Right lobe of liver (tissue), 6 donors: ENCODE measurements around the gene NRXN3. TPM values are rescaled to one million over a fixed set of nuclear protein-coding genes. Genes with fewer than 3 reads are reported as not detected.

Experiments used
- ATAC-seq, 4 donors: fragments of 200-7000 bp; cut with Tn5 transposase; one replicate each; pipeline ENCODE4 v1.9.1; 2020; ENCODE audit warnings: mild to moderate bottlenecking in 4 of 4, moderate library complexity in 4 of 4
- DNase-seq, 3 donors: peaks; one replicate each; pipeline ENCODE4 v3.0.0-alpha.2; 2020
- H3K27ac ChIP-seq, 3 donors: fragments of 200-600 bp; one replicate each; pipeline ENCODE4 v1.8.0; 2022
- H3K27me3 ChIP-seq, 2 donors: fragments of 200-600 bp; one replicate each; pipeline ENCODE4 v1.8.0; 2022
- H3K36me3 ChIP-seq, 4 donors: fragments of 200-600 bp; sonication (generic) in 1 of 4; one replicate each; pipeline versions ENCODE4 v1.5.1 to v1.8.0; 2017 to 2022; ENCODE audit warnings: control low read depth in 1 of 4
- H3K4me1 ChIP-seq, 4 donors: fragments of 200-600 bp; sonication (generic) in 1 of 4; one replicate each; pipeline versions ENCODE4 v1.5.1 to v1.8.0; 2017 to 2022; ENCODE audit warnings: control low read depth in 1 of 4
- H3K4me3 ChIP-seq, 3 donors: fragments of 200-600 bp; one replicate each; pipeline ENCODE4 v1.8.0; 2022
- H3K9me3 ChIP-seq, 4 donors: fragments of 200-600 bp; sonication (generic) in 1 of 4; one replicate each; pipeline versions ENCODE4 v1.5.1 to v1.8.0; 2017 to 2022; ENCODE audit warnings: control low read depth in 1 of 4
- CTCF ChIP-seq, 4 donors: fragments of 200-600 bp in 3 of 4; fragments of 450-650 bp in 1 of 4; IDR thresholded peaks; one replicate each; pipeline versions ENCODE4 v1.5.1 to v1.8.0; 2016 to 2022; ENCODE audit warnings: antibody characterized with exemption in 4 of 4, mild to moderate bottlenecking in 2 of 4
- POLR2A ChIP-seq: fragments of 450-650 bp; IDR thresholded peaks from one replicate; pipeline ENCODE4 v1.6.1; 2017; ENCODE audit warnings: antibody characterized with exemption, mild to moderate bottlenecking
- WGBS: methylation state at CpG from one replicate; pipeline ENCODE4 v1.1.6; 2018; ENCODE audit warnings: low coverage, low lambda C conversion rate; ENCODE audit not compliant: insufficient coverage; ENCODE audit errors: missing lambda C conversion rate; 5-methylcytosine and 5-hydroxymethylcytosine counted together
- intact Hi-C, 2 donors: fragments of 100-400 bp; cut with DNase I; formaldehyde crosslinking; loops; one replicate each; pipeline versions ENCODE4 v1.11.2 to v1.14.1; 2022
- total RNA-seq, 6 experiments: library from RNA; depleted of rRNA in 2 of 6; stranded (reverse); fragments of >200 nt in 2 of 6; fragmentation: NEBNext Ultra II Directional in 3 of 6; extraction: Animal tissue kit (Norgen Biotek cat#: 25700) in 3 of 6; gene quantifications; one replicate each; pipeline versions ENCODE4 v1.1.0 to v1.2.4, GENCODE V29; 2016 to 2023
- donor health status: DM: no; HTN: yes; CAD: no.
- donor health status: DM: no; HTN: no; CAD: no.
- donor health status: DM: no; HTN: no; CAD: no.
- donor health status: DM: no; HTN: yes; CAD: no.
- donor health status: DM: no; HTN: yes; CAD: no.

Gene NRXN3
- total RNA-seq, 6 experiments from 2014 or later: 0.06 to 0.51 (median 0.23) TPM; not detected in 1

GRCh38 chr14:79084861-79085260 is 914.7 kb downstream of the NRXN3 start:
- intact Hi-C loops: no loop called here
- Histone ChIP-seq H3K4me3 (no peak overlapping the region), H3K27me3 (no peaks in the 10 kb centered on the region), H3K36me3 (no peaks in the 10 kb centered on the region), H3K27ac (no peak overlapping the region), H3K9me3 (no peaks in the 10 kb centered on the region), H3K4me1 (no peaks in the 10 kb centered on the region)
- no peak for ATAC-seq
- TF ChIP-seq CTCF (IDR thresholded peaks at IDR 0.05): no peak
- TF ChIP-seq POLR2A: no peak
- no peak for DNase-seq
- 36% methylated on average over 4 of the region's 4 CpGs for WGBS

GRCh38 chr14:79089576-79089975 is 919.4 kb downstream of the NRXN3 start:
- Histone ChIP-seq H3K27me3 (no peaks in the 10 kb centered on the region), H3K9me3 (no peaks in the 10 kb centered on the region), H3K4me3 (no peak overlapping the region), H3K36me3 (no peaks in the 10 kb centered on the region), H3K27ac (no peak overlapping the region), H3K4me1 (no peaks in the 10 kb centered on the region)
- ATAC-seq (no peak), DNase-seq (no peak)
- TF ChIP-seq CTCF (IDR thresholded peaks at IDR 0.05) (no peak), POLR2A (no peak)
- intact Hi-C loops: no loop called here
- 42% methylated on average over 3 of the region's 3 CpGs for WGBS

GRCh38 chr14:79090641-79091180 is 920.5 kb downstream of the NRXN3 start:
- Histone ChIP-seq H3K4me3 (no peak overlapping the region), H3K36me3 (no peaks in the 10 kb centered on the region), H3K27ac (no peak overlapping the region), H3K4me1 (no peaks in the 10 kb centered on the region), H3K9me3 (no peaks in the 10 kb centered on the region), H3K27me3 (no peaks in the 10 kb centered on the region)
- DNase-seq (no peak), ATAC-seq (no peak)
- intact Hi-C loops: no loop called here
- TF ChIP-seq POLR2A (no peak), CTCF (IDR thresholded peaks at IDR 0.05) (no peak)
- WGBS: 56% methylated on average over 2 of the region's 2 CpGs

- WGBS: 29% methylated on average over 4 of the region's 4 CpGs
- intact Hi-C loops: no loop called here
- no peak overlapping the region for H3K4me3 ChIP-seq
- no peaks in the 10 kb centered on the region for H3K27me3 ChIP-seq
- H3K36me3 ChIP-seq: no peaks in the 10 kb centered on the region
- no peaks in the 10 kb centered on the region for H3K9me3 ChIP-seq
- DNase-seq: no peak
- H3K27ac ChIP-seq: no peak overlapping the region
- H3K4me1 ChIP-seq: no peaks in the 10 kb centered on the region
- no peak for ATAC-seq
- no peak for TF ChIP-seq POLR2A
- no peak for TF ChIP-seq CTCF (IDR thresholded peaks at IDR 0.05)
These were observed 921.3 kb downstream of the NRXN3 start for GRCh38 chr14:79091381-79091963.
